HepG2 (cell line): Measurements from ENCODE around the gene STK4. TPM values are rescaled to one million over a fixed set of nuclear protein-coding genes. Genes with fewer than 3 reads are reported as not detected.

Experiments
- AGO2 ChIP-seq: fragments of 200-400 bp; formaldehyde crosslinking; optimal IDR thresholded peaks from 2 replicates; pipeline ENCODE3; 2017; ENCODE audit warnings: mild to moderate bottlenecking, low read depth, low read length, moderate library complexity
- CBX5 ChIP-seq: sonication (generic); formaldehyde crosslinking; IDR thresholded peaks from 2 replicates; pipeline ENCODE4 v1.4.0; 2020; ENCODE audit warnings: missing genetic modification reagents, borderline replicate concordance
- FOXO1 ChIP-seq: sonication (generic); formaldehyde crosslinking; IDR thresholded peaks from 2 replicates; pipeline ENCODE4 v1.4.0; 2020; ENCODE audit warnings: missing genetic modification reagents
- HNF4A ChIP-seq: sonication (generic); formaldehyde crosslinking; IDR thresholded peaks from 2 replicates; pipeline ENCODE4 v1.4.0; 2020; ENCODE audit warnings: missing genetic modification reagents
- HNRNPH1 ChIP-seq: fragments of 200-400 bp; formaldehyde crosslinking; optimal IDR thresholded peaks from 2 replicates; pipeline ENCODE3; 2017; ENCODE audit warnings: mild to moderate bottlenecking, low read depth, low read length
- JUN ChIP-seq: sonication (generic); formaldehyde crosslinking; IDR thresholded peaks from 2 replicates; pipeline ENCODE4 v1.4.0; 2020; ENCODE audit warnings: mild to moderate bottlenecking, missing genetic modification reagents
- KLF13 ChIP-seq: sonication (generic); formaldehyde crosslinking; IDR thresholded peaks from 2 replicates; pipeline ENCODE4 v1.4.0; 2020; ENCODE audit warnings: mild to moderate bottlenecking, missing genetic modification reagents
- LCORL ChIP-seq, 2 experiments: fragments of 450-650 bp in 1 of 2; sonication (generic) in 1 of 2; formaldehyde crosslinking in 1 of 2; IDR thresholded peaks; 2 replicates each; pipeline versions ENCODE4 v1.5.0 to v1.6.1; 2017 to 2020; ENCODE audit warnings: antibody characterized with exemption in 1 of 2, missing genetic modification reagents in 1 of 2
- MED1 ChIP-seq: sonication (generic); formaldehyde crosslinking; IDR thresholded peaks from 2 replicates; pipeline ENCODE4 v1.4.0; 2020; ENCODE audit warnings: missing genetic modification reagents
- MIER3 ChIP-seq: IDR thresholded peaks from 2 replicates; pipeline ENCODE4 v1.6.1; 2016; ENCODE audit warnings: missing compliant biosample characterization, borderline replicate concordance
- NFAT5 ChIP-seq: sonication (generic); formaldehyde crosslinking; IDR thresholded peaks from 2 replicates; pipeline ENCODE4 v1.4.0; 2020; ENCODE audit warnings: missing genetic modification reagents
- SMAD3 ChIP-seq: sonication (generic); formaldehyde crosslinking; IDR thresholded peaks from 2 replicates; pipeline ENCODE4 v1.4.0; 2020; ENCODE audit warnings: missing genetic modification reagents
- TCF12 ChIP-seq, 2 experiments: fragments of 450-650 bp in 1 of 2; sonication (generic) in 1 of 2; formaldehyde crosslinking in 1 of 2; IDR thresholded peaks; 2 replicates each; pipeline versions ENCODE4 v1.6.1 to v1.8.0; 2017 to 2022; ENCODE audit warnings: antibody characterized with exemption in 1 of 2, mild to moderate bottlenecking in 1 of 2, missing genetic modification reagents in 1 of 2, moderate library complexity in 1 of 2
- YY1 ChIP-seq: IDR thresholded peaks from 2 replicates; pipeline ENCODE4 v1.6.1; 2011; ENCODE audit warnings: low read length, low read depth, moderate library complexity, mild to moderate bottlenecking; ENCODE audit not compliant: insufficient read depth, insufficient replicate concordance
- ZFP36L2 ChIP-seq: sonication (generic); formaldehyde crosslinking; IDR thresholded peaks from 2 replicates; pipeline ENCODE4 v1.4.0; 2020; ENCODE audit warnings: missing genetic modification reagents
- ZGPAT ChIP-seq: IDR thresholded peaks from 2 replicates; pipeline ENCODE4 v1.6.1; 2016; ENCODE audit warnings: mild to moderate bottlenecking
- ZNF138 ChIP-seq: sonication (generic); formaldehyde crosslinking; IDR thresholded peaks from 2 replicates; pipeline ENCODE4 v1.5.0; 2020; ENCODE audit warnings: mild to moderate bottlenecking, low read depth, missing genetic modification reagents
- ZNF143 ChIP-seq: sonication (generic); formaldehyde crosslinking; IDR thresholded peaks from 2 replicates; pipeline ENCODE4 v1.4.0; 2020; ENCODE audit warnings: missing genetic modification reagents
- ZNF24 ChIP-seq: fragments of 450-650 bp; IDR thresholded peaks from 2 replicates; pipeline ENCODE4 v1.6.1; 2017; ENCODE audit warnings: antibody characterized with exemption, mild to moderate bottlenecking
- ZNF264 ChIP-seq: sonication (generic); formaldehyde crosslinking; IDR thresholded peaks from 2 replicates; pipeline ENCODE4 v1.4.0; 2020; ENCODE audit warnings: missing genetic modification reagents
- ZNF34 ChIP-seq: sonication (generic); formaldehyde crosslinking; IDR thresholded peaks from 2 replicates; pipeline ENCODE4 v1.4.0; 2020; ENCODE audit warnings: mild to moderate bottlenecking, missing genetic modification reagents, borderline replicate concordance
- ZNF343 ChIP-seq: sonication (generic); formaldehyde crosslinking; IDR thresholded peaks from 2 replicates; pipeline ENCODE4 v1.4.0; 2020; ENCODE audit warnings: mild to moderate bottlenecking, missing genetic modification reagents
- ZNF543 ChIP-seq: sonication (generic); formaldehyde crosslinking; IDR thresholded peaks from 2 replicates; pipeline ENCODE4 v1.4.0; 2020; ENCODE audit warnings: mild to moderate bottlenecking, missing genetic modification reagents
- ZNF710 ChIP-seq: sonication (generic); formaldehyde crosslinking; IDR thresholded peaks from 2 replicates; pipeline ENCODE4 v1.5.0; 2020; ENCODE audit warnings: mild to moderate bottlenecking, missing genetic modification reagents, borderline replicate concordance
- polyA plus RNA-seq, 8 experiments: library from polyadenylated mRNA; depleted of rRNA in 3 of 8; stranded (reverse) in 7 of 8; unstranded in 1 of 8; fragments of >200 nt; fragmentation: Illumina TruSeq in 4 of 8; extraction: Trizol in 4 of 8; gene quantifications; 2 replicates each; pipeline versions ENCODE4 v1.2.1 to v1.2.3, GENCODE V29; 2011 to 2016; ENCODE audit warnings: low read depth in 4 of 8, missing spikeins in 1 of 8, mixed read lengths in 1 of 8; ENCODE audit not compliant: insufficient read depth in 1 of 8
- total RNA-seq, 5 experiments: library from RNA; depleted of rRNA; stranded (reverse); fragments of >200 nt; fragmentation: Illumina TruSeq; extraction: Trizol; gene quantifications; 2 replicates each; pipeline ENCODE4 v1.2.3, GENCODE V29; 2016; ENCODE audit warnings: low read depth in 1 of 5

The STK4 gene
- total and polyA plus RNA-seq, 2 of the 13 experiments (the other 11 are each of a cell fraction or from before 2014, with no cell fraction given) = 25.6 to 38.3 TPM

- TF ChIP-seq YY1 (no peak), JUN (CRISPR knock-in tag) (no peak), NFAT5 (CRISPR knock-in tag) (no peak), ZNF543 (CRISPR knock-in tag) (peak; percentile 59), ZFP36L2 (CRISPR knock-in tag) (no peak), ZNF24 (no peak), LCORL (IDR thresholded peaks at IDR 0.05) (no peak), LCORL (CRISPR knock-in tag; IDR thresholded peaks at IDR 0.05) (peak; percentile 87), HNF4A (CRISPR knock-in tag) (peak; percentile 95), ZNF343 (CRISPR knock-in tag) (0 out of 2 replicates have a peak, but pooled peaks have one; percentile 62), HNRNPH1 (no peak), KLF13 (CRISPR knock-in tag) (no peak), ZNF710 (peak; percentile 95), ZNF138 (CRISPR knock-in tag) (no peak), MIER3 (CRISPR knock-in tag) (peak; percentile 80), MED1 (peak; percentile 32), TCF12 (IDR thresholded peaks at IDR 0.05) (no peak), TCF12 (CRISPR knock-in tag; IDR thresholded peaks at IDR 0.05) (no peak), SMAD3 (no peak), ZNF34 (no peak), ZNF264 (CRISPR knock-in tag) (no peak), AGO2 (no peak), ZNF143 (no peak), CBX5 (CRISPR knock-in tag) (no peak), FOXO1 (CRISPR knock-in tag) (peak; percentile 56; the same call in 1 of the 2 replicates), ZGPAT (CRISPR knock-in tag) (peak; percentile 75)
Observed at GRCh38 chr20:45077559-45077958, 111.2 kb downstream of the STK4 start (continued).
